HepG2 (cell line): ENCODE data around the gene ADIRF. TPM values are rescaled to one million over a fixed set of nuclear protein-coding genes. Genes with fewer than 3 reads are reported as not detected.
A peak's percentile ranks its signal among the peaks of the same experiment; 100 is the strongest.

Source experiments
- ARNT ChIP-seq: fragments of 450-650 bp; IDR thresholded peaks from 2 replicates; pipeline ENCODE4 v1.6.1; 2017
- KDM6A ChIP-seq: IDR thresholded peaks from 2 replicates; pipeline ENCODE4 v1.6.1; 2016; ENCODE audit warnings: low read depth
- MYC ChIP-seq: sonication (generic); formaldehyde crosslinking; IDR thresholded peaks from 2 replicates; pipeline ENCODE4 v1.9.0; 2021; ENCODE audit warnings: missing genetic modification reagents, borderline replicate concordance
- NR0B2 ChIP-seq: sonication (generic); formaldehyde crosslinking; IDR thresholded peaks from 2 replicates; pipeline ENCODE4 v1.4.0; 2020; ENCODE audit warnings: mild to moderate bottlenecking, missing genetic modification reagents
- SIN3A ChIP-seq: IDR thresholded peaks from 2 replicates; pipeline ENCODE4 v1.6.1; 2011; ENCODE audit warnings: low read depth, mild to moderate bottlenecking, control low read depth, low read length, borderline replicate concordance
- SOX13 ChIP-seq, 3 experiments: fragments of 450-650 bp in 1 of 3; sonication (generic) in 1 of 3; formaldehyde crosslinking in 1 of 3; IDR thresholded peaks in 2 of 3; conservative IDR thresholded peaks in 1 of 3; 2 replicates each; pipeline versions ENCODE4 v1.5.0 to v1.6.1; 2016 to 2020; ENCODE audit warnings: antibody characterized with exemption in 1 of 3, mild to moderate bottlenecking in 1 of 3, missing compliant biosample characterization in 1 of 3, missing genetic modification reagents in 1 of 3, moderate library complexity in 1 of 3
- TCF12 ChIP-seq, 2 experiments: fragments of 450-650 bp in 1 of 2; sonication (generic) in 1 of 2; formaldehyde crosslinking in 1 of 2; IDR thresholded peaks; 2 replicates each; pipeline versions ENCODE4 v1.6.1 to v1.8.0; 2017 to 2022; ENCODE audit warnings: antibody characterized with exemption in 1 of 2, mild to moderate bottlenecking in 1 of 2, missing genetic modification reagents in 1 of 2, moderate library complexity in 1 of 2
- ZFP36L2 ChIP-seq: sonication (generic); formaldehyde crosslinking; IDR thresholded peaks from 2 replicates; pipeline ENCODE4 v1.4.0; 2020; ENCODE audit warnings: missing genetic modification reagents
- ZNF12 ChIP-seq: sonication (generic); formaldehyde crosslinking; IDR thresholded peaks from 2 replicates; pipeline ENCODE4 v1.5.0; 2020; ENCODE audit warnings: missing genetic modification reagents
- ZNF124 ChIP-seq: sonication (generic); formaldehyde crosslinking; IDR thresholded peaks from 2 replicates; pipeline ENCODE4 v1.4.0; 2020; ENCODE audit warnings: missing genetic modification reagents
- ZNF44 ChIP-seq: sonication (generic); formaldehyde crosslinking; IDR thresholded peaks from 2 replicates; pipeline ENCODE4 v1.5.1; 2020; ENCODE audit warnings: mild to moderate bottlenecking, missing genetic modification reagents
- ZNF468 ChIP-seq: sonication (generic); formaldehyde crosslinking; IDR thresholded peaks from 2 replicates; pipeline ENCODE4 v1.8.0; 2022; ENCODE audit warnings: mild to moderate bottlenecking, moderate library complexity, missing genetic modification reagents
- ZNF691 ChIP-seq: sonication (generic); formaldehyde crosslinking; IDR thresholded peaks from 2 replicates; pipeline ENCODE4 v1.4.0; 2020; ENCODE audit warnings: missing genetic modification reagents, low read depth, mild to moderate bottlenecking, borderline replicate concordance
- polyA plus RNA-seq, 8 experiments: library from polyadenylated mRNA; depleted of rRNA in 3 of 8; stranded (reverse) in 7 of 8; unstranded in 1 of 8; fragments of >200 nt; fragmentation: Illumina TruSeq in 4 of 8; extraction: Trizol in 4 of 8; gene quantifications; 2 replicates each; pipeline versions ENCODE4 v1.2.1 to v1.2.3, GENCODE V29; 2011 to 2016; ENCODE audit warnings: low read depth in 4 of 8, missing spikeins in 1 of 8, mixed read lengths in 1 of 8; ENCODE audit not compliant: insufficient read depth in 1 of 8
- total RNA-seq, 5 experiments: library from RNA; depleted of rRNA; stranded (reverse); fragments of >200 nt; fragmentation: Illumina TruSeq; extraction: Trizol; gene quantifications; 2 replicates each; pipeline ENCODE4 v1.2.3, GENCODE V29; 2016; ENCODE audit warnings: low read depth in 1 of 5
- TF ChIP-seq, protein P1 (sequence below): sonication (generic); formaldehyde crosslinking; IDR thresholded peaks from 2 replicates; pipeline ENCODE4 v1.5.1; 2020; ENCODE audit warnings: missing genetic modification reagents, mild to moderate bottlenecking, borderline replicate concordance
- TF ChIP-seq, protein P2 (sequence below): sonication (generic); formaldehyde crosslinking; IDR thresholded peaks from 2 replicates; pipeline ENCODE4 v1.4.0; 2020; ENCODE audit warnings: missing genetic modification reagents, mild to moderate bottlenecking, borderline replicate concordance
- TF ChIP-seq, protein P3 (sequence below), 2 experiments: sonication (generic) in 1 of 2; formaldehyde crosslinking in 1 of 2; IDR thresholded peaks; 2 replicates each; pipeline versions ENCODE4 v1.5.1 to v1.6.1; 2011 to 2020; ENCODE audit warnings: borderline replicate concordance in 1 of 2, low read depth in 1 of 2, low read length in 1 of 2, mild to moderate bottlenecking in 1 of 2, missing genetic modification reagents in 1 of 2, moderate library complexity in 1 of 2

ADIRF gene
- total and polyA plus RNA-seq, 2 of the 13 experiments (the other 11 are each of a cell fraction or from before 2014, with no cell fraction given): 0.13 to 0.40 TPM

GRCh38 chr10:86960003-86960862 is 8.0 kb upstream of the ADIRF start (continued):
- TF ChIP-seq TCF12 (IDR thresholded peaks at IDR 0.05) (no peak), TCF12 (CRISPR knock-in tag; IDR thresholded peaks at IDR 0.05) (no peak), KDM6A (CRISPR knock-in tag) (no peak), MYC (CRISPR knock-in tag) (peak; percentile 65), ZNF44 (CRISPR knock-in tag) (no peak), ZNF691 (CRISPR knock-in tag) (no peak), ZFP36L2 (CRISPR knock-in tag) (no peak), NR0B2 (CRISPR knock-in tag) (no peak), ZNF468 (CRISPR knock-in tag) (no peak), SOX13 (IDR thresholded peaks at IDR 0.05) (no peak), SOX13 (CRISPR knock-in tag; conservative IDR thresholded peaks at IDR 0.05 in 1 of 2, IDR thresholded peaks at IDR 0.05 in 1 of 2) (no peak), ARNT (no peak), ZNF124 (CRISPR knock-in tag) (no peak), SIN3A (no peak), ZNF12 (CRISPR knock-in tag) (no peak)
- TF ChIP-seq, protein P1, sequence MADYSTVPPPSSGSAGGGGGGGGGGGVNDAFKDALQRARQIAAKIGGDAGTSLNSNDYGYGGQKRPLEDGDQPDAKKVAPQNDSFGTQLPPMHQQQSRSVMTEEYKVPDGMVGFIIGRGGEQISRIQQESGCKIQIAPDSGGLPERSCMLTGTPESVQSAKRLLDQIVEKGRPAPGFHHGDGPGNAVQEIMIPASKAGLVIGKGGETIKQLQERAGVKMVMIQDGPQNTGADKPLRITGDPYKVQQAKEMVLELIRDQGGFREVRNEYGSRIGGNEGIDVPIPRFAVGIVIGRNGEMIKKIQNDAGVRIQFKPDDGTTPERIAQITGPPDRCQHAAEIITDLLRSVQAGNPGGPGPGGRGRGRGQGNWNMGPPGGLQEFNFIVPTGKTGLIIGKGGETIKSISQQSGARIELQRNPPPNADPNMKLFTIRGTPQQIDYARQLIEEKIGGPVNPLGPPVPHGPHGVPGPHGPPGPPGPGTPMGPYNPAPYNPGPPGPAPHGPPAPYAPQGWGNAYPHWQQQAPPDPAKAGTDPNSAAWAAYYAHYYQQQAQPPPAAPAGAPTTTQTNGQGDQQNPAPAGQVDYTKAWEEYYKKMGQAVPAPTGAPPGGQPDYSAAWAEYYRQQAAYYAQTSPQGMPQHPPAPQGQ: no peak
- TF ChIP-seq, protein P2, sequence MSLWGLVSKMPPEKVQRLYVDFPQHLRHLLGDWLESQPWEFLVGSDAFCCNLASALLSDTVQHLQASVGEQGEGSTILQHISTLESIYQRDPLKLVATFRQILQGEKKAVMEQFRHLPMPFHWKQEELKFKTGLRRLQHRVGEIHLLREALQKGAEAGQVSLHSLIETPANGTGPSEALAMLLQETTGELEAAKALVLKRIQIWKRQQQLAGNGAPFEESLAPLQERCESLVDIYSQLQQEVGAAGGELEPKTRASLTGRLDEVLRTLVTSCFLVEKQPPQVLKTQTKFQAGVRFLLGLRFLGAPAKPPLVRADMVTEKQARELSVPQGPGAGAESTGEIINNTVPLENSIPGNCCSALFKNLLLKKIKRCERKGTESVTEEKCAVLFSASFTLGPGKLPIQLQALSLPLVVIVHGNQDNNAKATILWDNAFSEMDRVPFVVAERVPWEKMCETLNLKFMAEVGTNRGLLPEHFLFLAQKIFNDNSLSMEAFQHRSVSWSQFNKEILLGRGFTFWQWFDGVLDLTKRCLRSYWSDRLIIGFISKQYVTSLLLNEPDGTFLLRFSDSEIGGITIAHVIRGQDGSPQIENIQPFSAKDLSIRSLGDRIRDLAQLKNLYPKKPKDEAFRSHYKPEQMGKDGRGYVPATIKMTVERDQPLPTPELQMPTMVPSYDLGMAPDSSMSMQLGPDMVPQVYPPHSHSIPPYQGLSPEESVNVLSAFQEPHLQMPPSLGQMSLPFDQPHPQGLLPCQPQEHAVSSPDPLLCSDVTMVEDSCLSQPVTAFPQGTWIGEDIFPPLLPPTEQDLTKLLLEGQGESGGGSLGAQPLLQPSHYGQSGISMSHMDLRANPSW: no peak
- TF ChIP-seq, protein P3, sequence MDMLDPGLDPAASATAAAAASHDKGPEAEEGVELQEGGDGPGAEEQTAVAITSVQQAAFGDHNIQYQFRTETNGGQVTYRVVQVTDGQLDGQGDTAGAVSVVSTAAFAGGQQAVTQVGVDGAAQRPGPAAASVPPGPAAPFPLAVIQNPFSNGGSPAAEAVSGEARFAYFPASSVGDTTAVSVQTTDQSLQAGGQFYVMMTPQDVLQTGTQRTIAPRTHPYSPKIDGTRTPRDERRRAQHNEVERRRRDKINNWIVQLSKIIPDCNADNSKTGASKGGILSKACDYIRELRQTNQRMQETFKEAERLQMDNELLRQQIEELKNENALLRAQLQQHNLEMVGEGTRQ (IDR thresholded peaks at IDR 0.05; ENCODE audit: low read depth, low read length): no peak
- TF ChIP-seq, protein P3 (CRISPR knock-in tag; IDR thresholded peaks at IDR 0.05; ENCODE audit: borderline replicate concordance): no peak
